Stimulated activated CD4-positive, alpha-beta T cell treated with anti-CD3 and anti-CD28 coated beads, Interleukin-4, amount 100 ng/mL, for 48 hours (primary cell): ENCODE results near the gene GOLPH3L.
A peak's percentile ranks its signal among the peaks of the same experiment; 100 is the strongest.
"Not testable (repeated sequence)": the region's sequence is repeated elsewhere in the genome, so short reads cannot be mapped to it uniquely, and the experiment has no call there.

Source experiments
- DNase-seq, 2 donors: peaks; one replicate each; pipeline ENCODE4 v3.0.0-alpha.2; 2020; ENCODE audit warnings: low read depth in 2 of 2

The GOLPH3L gene

DNA sequence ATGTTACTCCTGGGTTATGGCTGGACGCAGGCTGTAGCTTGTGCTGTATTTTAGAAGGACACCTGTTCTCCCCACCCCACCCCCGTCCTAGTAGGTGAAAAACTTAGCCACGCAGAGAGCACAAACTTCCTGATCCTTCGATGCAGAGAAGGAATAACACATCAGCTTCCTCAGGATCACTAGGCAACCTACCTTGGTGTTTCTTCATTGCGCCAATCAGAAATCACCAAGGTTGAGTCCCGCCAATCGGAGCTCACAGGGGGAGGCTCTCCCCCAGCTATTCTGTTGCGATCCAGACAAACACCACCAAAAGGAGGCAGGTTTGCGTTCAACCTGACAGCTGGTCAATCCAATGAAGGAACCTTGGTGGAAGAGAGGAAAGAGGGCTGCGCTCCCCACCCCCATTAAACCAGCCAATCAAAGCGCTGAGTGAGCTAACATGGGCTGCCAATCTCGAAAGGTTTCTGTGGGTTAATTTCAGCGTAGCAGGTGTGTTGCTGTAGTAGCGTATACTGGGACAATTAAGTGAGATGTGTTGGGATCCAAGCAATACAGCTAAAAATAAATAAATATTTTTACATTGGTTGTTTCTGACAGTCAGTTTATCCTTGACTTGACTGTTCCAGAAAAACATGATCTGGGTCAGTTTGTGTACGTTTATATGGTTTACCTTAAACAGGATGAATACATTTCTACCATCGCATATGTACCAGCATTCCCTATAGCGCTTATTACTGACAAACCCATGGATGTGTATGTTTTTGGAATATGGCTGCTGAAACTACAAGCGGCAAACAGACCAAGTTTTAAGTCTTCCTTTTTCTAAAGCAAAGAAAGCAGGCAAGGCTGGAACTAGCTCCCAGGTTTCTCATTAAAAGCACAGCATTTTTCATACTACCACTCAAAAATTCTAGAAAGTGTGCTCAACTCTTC is at the start of gene GOLPH3L:
GOLPH3L (minus strand) TSS at position 160 of the 933 bp plus-strand sequence. CDS start 2,316 bp downstream, outside the sequence.
- DNase-seq: peak; percentile 66 to 84

DNA sequence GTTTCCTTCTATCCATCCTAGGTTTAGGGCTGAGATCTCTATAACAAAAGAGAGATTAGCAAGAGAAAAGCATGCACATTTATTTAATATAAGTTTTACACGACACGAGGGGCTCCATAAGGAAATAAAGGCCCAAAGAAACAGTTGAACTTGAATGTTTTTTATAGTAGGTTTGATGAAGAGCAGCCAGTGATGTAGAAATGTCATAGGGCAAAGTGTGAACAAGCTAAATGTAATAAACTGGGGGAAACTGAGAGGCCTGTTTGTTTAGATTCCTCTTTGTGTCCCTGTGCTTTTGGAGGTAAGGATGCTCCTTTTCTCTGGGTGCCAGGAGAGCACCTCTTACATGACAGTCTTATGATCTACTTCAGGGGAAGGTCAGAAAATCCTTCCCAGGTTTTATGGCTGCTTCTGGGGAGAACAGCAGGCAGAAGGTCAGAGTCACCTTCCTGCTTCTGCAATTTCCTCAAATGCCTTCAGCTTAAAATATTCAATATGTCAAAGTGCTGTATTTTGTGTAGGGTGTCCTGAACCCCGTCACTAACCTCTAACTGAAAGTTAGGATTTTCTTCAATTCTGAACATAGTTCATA is 33.3 kb upstream of the GOLPH3L start:
- DNase-seq: no peak

DNA sequence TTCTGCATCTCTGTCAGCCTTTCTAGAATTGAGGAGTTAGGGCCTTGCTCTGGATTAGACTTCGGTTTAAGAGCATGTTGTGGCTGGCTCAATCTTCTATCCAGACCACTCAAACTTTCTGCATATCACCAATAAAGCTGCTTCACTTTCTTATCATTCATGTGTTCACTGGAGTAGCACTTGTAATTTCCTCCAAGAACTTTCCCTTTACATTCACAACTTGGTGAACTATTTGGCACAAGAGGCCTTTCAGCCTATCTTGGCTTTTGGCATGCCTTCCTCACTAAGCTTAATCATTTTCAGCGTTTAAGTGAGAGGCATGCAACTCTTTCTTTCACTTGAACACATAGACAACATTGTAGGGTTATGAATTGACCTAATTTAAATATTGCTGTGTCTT is 27.4 kb upstream of the GOLPH3L start:
- no peak for DNase-seq

DNA sequence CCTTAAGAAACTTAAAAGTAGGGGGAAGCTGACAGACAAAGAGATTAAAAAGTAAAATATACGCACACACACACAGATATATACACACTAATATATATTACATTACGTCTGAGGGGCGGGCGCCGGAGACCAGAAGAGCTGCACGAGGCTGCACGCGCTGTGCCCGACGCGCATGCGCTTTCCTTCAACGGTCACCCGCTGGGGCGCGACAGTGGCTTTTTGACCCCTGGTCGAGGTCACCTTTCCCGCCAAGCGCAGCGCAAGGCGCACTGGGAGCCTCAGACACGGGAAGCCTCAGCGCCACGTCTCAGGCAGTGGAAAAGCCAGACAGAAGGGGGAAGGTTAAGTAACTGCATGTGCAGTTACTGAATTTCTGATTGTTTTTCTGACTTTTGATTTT is 23.7 kb upstream of the GOLPH3L start, which contains the start of gene HORMAD1:
HORMAD1 (minus strand) TSS at position 193 of the 400 bp plus-strand sequence. CDS start 1,390 bp downstream, outside the sequence.
- DNase-seq: no peak

DNA sequence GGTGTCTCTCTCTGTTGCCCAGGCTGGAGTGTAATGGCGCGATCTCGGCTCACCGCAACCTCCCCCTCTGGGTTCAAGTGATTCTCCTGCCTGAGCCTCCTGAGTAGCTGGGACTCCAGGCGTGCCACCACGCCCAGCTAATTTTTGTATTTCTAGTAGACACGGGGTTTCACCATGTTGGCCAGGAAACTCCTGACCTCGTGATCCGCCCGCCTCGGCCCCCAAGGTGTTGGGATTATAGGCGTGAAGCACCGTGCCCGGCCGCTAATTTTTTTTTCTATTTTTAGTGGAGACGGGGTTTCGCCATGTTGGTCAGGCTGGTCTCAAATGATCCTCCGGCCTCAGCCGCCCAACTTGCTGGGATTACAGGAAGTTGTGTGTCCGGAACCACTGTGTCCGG is 23.1 kb upstream of the GOLPH3L start:
- DNase-seq: no peak

DNA sequence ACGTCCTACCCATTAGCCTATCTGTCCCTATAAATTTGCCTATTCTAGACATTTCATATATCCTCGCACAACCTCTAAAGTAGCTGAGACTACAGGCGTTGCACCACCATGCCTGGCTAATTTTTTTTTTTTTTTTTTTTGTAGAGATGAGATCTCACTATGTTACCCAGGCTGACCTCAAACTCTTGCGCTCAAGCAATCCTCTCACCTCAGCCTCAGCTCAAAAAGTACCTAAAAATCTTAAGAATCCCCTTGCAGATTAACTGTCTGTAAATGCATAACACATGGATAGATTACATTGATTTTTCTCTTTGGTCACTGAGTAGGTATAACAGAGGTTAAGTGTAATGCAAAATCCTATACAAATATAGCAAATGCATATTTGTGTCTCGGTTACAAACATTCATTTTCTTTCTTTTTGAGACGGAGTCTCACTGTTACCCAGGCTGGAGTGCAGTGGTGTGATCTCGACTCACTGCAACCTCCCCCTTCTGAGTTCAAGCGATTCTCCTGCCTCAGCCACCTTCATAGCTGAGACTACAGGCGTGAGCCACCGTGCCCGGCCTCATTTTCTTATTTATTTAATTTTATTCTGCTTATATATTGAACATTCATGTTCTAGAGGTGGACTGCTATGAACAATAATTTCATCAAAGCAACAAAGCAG is 21.4 kb upstream of the GOLPH3L start:
- DNase-seq: no peak

DNA sequence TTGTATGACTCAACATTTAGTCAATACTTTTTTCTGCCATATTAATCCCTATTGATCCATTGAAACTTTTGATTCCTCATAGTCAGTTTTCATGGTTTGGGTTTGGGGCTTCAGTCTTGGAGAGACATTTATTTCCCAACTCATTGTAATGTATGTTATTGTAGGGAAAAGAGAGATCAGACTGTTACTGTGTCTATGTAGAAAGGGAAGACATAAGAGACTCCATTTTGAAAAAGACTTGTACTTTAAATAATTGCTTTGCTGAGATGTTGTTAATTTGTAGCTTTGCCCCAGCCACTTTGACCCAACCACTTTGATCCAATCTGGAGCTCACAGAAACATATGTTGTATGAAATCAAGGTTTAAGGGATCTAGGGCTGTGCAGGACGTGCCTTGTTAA is 12.1 kb upstream of the GOLPH3L start:
- not testable (repeated sequence) for DNase-seq

DNA sequence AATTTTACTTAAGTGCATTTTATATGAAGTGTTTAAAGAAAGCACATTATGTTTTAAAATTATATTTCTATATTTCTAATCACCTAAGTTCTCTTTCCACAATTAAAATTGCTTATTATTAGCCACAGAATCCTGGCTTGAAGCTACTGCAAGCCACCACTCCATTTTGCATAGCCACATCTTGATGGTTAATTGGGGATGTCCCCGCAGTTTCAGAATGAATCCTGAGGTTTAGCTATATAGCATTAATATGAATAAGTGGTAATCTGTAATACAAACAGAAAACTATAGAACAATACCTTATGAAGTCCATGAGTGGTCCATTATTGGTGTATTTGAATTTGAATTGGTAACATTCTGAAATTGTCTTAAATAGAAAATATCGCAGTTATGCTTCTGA is 11.6 kb upstream of the GOLPH3L start:
- peak in 1 of 2 donors; percentile 26 for DNase-seq

DNA sequence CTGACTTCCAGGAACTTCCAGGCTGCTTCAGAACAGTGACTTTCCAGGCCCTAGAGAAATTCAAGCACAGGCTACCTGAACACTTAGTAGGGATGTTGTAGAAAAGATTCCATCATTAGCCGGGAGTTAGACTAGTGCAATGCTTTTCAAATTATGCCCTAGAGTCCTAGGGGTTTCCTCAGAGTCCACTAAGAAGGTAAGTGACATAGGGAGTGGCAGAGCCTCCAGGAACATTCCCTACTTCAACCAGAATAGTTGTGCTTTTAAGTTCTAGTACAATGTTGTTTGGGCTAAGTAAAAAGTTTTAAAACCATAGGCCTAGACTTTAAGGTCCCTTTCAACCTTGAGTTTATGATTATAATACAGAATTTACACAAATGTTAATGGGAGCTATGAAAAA is 9.1 kb upstream of the GOLPH3L start:
- DNase-seq: no peak

DNA sequence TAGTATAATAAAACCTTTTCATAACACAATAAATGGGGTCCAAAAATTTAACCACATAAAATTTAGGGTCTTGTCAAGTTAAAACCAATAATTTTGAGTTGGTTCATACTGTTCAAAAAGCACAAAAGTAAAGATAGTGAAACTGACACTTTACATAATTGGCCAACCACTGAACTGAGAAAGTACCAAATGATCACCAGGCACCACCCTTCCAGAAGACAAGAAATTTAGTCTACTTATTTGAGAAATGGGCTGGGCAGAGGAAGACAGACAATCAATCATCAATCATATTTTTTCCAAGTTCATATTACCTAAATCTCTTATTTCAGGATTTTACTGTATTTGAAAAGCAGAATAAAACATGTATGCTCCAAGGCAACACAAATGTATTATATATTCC is 6.5 kb upstream of the GOLPH3L start:
- DNase-seq: no peak

DNA sequence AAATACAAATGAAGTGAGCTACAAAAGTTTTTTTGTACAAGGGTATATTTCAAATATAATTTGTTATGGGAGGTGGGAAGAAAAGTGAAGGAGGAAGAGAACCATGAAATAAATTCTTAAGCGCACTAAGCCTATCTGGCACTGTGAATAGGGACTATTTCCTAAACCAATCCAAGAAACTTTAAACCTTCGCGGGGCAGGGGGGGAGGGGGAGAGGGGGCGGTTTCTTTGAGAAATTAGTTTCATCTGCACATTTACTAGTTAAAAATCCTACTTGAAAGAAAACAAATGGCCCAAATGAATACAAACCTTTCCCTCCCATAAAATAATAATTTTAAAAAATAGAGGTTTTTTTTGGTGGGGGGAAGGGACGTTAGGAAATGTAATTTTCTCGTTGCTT is 364 bp downstream of the GOLPH3L start:
- DNase-seq: no peak

DNA sequence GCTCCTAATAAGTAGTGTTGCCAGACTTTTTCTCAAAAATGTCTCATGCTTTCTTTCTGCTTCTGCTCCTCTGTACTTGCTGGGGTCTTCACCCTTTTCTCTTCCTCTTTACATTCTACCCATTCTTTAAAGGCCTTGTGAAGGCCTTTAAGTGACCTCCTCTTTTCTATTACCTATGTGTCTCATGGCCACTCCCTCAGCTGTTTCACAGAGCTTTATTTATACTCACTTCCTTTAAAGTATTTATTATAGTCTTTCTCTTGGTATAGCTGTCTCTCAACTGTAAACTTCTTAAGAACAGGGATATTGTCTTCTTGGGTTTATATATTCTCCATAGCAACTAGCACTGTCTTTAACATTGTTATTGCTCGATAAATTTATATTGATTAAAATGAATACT is 792 bp downstream of the GOLPH3L start:
- DNase-seq: no peak

DNA sequence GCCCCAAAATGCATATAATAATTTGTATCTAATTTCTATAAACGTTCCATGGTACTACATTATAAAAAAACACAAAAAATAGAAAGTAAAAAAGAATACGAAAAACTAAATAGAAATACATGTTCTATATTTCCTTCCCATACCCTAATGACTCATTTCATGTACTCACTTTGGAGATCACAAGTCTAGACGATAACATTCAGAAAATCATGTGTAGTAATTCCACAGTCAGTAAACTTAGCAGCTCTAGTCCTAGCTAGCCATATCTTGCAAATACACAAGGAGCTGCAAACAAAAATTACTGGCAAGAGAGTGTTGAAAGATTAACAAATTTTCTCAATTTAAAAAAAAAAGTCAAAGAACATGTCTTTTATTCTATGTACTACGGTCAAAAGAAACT is 1.4 kb downstream of the GOLPH3L start:
- DNase-seq: no peak

DNA sequence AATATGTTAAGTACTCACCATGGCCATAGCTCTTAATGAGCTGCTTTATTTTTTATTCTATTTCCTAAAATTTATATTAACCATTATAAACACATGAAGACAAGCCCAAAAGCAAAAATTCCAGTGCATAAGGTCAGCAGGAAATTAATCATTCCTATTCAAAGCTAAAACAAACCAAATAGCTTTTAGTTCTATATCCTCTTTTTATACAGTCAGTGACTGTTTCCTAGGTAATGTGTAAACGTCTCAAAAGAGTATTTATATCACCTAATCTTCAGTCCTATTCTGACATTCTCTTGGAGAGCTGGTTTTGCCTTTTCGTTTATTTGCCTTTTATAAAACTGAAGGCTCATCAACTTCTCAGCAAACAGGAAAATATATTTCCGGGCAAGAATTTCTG is 4.2 kb downstream of the GOLPH3L start:
- no peak for DNase-seq

DNA sequence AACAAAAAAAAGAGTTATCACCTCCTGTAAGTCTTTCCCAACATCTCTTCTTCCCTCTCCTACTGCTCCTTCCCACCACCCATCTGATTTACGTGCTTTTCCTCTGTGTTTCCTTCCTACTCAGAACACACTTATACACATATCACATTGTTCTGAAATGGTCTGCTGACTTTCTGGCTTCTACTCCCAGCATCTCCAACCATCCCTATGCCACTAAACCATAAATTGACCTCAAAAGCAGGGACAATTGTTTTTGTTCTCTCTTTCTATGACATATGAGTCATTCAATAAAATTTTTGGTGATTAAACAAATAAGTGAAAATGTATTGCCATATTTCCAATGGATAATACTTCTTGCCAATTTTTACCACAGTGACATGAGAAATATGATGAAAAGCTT is 8.2 kb downstream of the GOLPH3L start:
- no peak for DNase-seq

DNA sequence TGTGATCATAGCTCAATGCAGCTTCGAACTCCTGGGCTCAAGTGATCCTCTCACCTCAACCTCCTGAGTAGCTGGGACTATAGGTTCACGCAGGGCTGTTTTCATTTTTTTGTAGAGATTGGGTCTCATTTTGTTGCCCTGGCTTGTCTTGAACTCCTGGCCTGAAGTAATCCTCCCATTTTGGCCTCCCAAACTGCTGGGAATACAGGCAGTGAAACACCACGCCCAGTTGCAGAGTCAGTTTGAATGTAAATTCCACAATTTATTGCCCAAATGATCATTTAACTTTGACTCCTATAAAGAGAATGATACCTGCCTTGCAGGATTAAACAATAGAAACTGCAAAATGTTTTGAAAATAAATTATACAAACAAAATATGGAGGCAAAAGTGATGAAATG is 10.7 kb downstream of the GOLPH3L start:
- DNase-seq: no peak

DNA sequence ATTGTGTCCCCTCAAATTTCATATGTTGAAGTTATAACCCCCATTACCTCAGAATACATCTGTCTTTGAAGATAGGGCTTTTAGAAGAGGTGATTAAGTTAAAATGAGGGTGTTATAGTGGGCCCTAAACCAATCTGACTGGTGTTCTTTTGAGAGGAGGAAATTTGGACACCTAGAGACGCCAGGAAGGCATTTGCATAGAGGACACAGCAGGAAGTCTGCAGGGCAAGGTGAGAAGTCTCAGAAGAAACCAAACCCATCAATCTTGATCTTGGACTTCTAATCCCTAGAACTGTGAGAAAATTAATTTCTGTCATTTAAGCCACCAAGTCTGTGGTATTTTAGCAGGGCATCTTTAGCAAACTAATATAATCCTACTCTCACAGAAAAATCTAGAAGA is 13.0 kb downstream of the GOLPH3L start:
- no peak for DNase-seq

DNA sequence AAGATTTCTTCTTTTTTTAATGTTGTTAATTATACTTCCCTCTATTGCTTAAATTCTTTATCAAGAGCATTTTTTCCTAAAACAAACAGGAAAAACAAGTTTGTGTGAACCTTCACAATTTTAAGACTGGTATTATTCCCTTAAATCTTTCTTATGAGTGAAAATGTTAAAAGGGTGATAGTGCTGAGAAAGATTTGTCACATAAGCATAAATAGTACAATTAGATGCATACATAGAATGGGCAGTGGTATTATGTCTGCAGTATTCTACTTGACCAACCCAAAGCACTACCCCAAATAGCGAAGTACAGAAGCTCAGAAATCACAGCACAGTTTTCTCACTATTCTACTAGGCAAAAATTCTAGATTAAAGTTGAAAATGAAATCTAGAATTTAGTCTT is 18.0 kb downstream of the GOLPH3L start:
- no peak for DNase-seq

DNA sequence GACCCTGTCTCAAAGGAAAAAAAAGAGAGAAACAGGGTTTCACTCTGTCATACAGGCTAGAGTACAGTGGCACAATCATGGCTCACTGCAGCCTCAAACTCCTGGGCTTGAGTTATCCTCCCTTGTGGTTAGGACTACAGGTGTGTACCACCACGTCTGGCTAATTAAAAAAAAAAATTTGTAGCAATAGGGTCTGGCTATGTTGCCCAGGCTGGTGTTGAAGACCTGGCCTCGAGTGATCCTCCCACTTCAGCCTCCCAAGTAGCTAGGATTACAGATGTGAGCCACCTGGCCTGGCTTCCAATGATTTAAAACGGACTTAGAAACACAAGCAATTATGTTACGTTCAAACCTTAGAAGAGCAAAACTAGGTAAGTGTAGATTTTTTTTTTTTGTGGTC is 22.1 kb downstream of the GOLPH3L start:
- DNase-seq: no peak

DNA sequence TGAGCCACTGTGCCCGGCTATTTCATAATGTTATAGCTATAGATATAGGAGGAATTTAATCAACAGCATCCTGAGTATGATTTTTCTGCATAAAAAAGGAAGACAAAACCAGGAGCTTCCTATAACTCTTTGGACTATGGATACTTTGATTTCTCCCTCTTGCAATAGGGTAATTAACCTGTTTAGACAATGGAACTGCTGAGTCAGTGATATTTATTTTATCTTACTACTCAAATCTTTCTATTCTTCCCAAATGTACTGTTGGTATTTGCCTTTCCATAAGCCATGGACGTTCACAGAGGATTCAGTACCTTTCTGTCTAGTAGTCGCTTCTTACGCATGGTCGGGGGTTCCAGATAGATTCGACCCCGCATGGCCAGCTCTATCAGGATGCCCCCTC is 33.6 kb downstream of the GOLPH3L start:
- DNase-seq: no peak

DNA sequence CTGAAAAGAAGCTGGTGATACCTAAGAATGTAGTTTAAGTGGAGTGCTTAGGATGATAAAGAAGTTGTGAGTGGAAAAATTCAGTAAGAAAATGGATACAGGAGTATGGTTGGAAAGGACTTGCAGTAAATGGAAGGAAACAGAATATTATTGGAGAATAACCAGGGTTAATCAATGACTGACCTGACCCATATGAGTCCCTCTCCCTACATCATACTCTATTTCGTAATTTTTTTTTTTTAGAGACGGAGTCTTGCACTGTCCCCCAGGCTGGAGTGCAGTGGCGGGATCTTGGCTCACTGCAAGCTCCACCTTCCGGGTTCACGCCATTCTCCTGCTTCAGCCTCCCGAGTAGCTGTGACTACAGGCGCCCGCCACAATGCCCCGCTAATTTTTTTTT is 34.1 kb downstream of the GOLPH3L start:
- no peak for DNase-seq

DNA sequence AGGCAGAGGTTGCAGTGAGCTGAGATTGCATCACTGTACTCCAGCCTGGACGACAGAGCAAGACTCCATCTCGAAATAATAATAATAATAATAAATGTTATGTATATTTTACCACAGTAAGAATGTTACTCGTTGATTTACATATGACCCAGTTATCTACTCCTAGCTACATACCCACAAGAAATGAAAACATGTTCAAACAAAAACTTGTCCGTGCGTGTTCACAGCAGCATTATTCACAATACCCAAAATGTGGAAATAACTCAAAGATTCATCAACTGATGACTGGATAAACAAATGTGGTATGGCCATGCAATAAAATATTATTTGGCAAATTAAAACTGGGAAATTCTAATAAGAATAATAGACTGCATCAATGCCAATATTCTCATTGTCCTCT is 35.8 kb downstream of the GOLPH3L start:
- DNase-seq: no peak

DNA sequence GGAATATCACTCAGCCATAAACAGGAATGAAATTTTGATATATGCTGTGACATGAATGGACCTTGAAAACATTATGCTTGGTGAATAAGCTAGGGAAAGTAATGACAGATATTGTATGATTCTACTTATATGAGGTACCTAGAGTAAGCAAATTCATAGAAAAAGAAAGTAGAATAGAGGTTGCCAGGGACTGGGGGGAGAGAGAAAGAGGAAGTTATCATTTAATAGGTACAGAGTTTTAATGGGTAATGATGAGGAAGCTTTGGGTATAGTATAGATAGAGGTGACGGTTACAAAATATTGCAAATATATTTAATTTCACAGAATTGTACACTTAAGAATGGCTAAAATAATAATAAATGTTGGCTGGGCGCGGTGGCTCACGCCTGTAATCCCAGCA is 36.4 kb downstream of the GOLPH3L start:
- DNase-seq: no peak
